Neuronal stem cell (in vitro differentiated cells): ENCODE measurements around the gene DHRS7B.

Experiments used
- DNase-seq: peaks from one replicate; pipeline ENCODE4 v3.0.0-alpha.2; 2013; ENCODE audit warnings: low spot score
- H2AFZ ChIP-seq: one replicate; pipeline ENCODE4 v1.6.1; 2013; ENCODE audit warnings: mild to moderate bottlenecking, low read length, inconsistent platforms
- H2AK5ac ChIP-seq: 2 replicates; pipeline ENCODE4 v1.6.1; 2013; ENCODE audit warnings: low read depth, mild to moderate bottlenecking, inconsistent platforms, low read length, moderate library complexity, mixed read lengths
- H2BK120ac ChIP-seq: 2 replicates; pipeline ENCODE4 v1.6.1; 2013; ENCODE audit warnings: low read depth, mild to moderate bottlenecking, inconsistent platforms, low read length, moderate library complexity, mixed read lengths
- H2BK12ac ChIP-seq: one replicate; pipeline ENCODE4 v1.6.1; 2013; ENCODE audit warnings: low read length, inconsistent platforms
- H2BK15ac ChIP-seq: 2 replicates; pipeline ENCODE4 v1.6.1; 2013; ENCODE audit warnings: mild to moderate bottlenecking, low read length, inconsistent platforms, mixed read lengths
- H2BK5ac ChIP-seq: one replicate; pipeline ENCODE4 v1.6.1; 2013; ENCODE audit warnings: inconsistent platforms, mild to moderate bottlenecking, low read length, moderate library complexity
- H3K14ac ChIP-seq: one replicate; pipeline ENCODE4 v1.6.1; 2013; ENCODE audit warnings: low read length, inconsistent platforms
- H3K18ac ChIP-seq: 2 replicates; pipeline ENCODE4 v1.6.1; 2013; ENCODE audit warnings: low read length, inconsistent platforms
- H3K23ac ChIP-seq: 2 replicates; pipeline ENCODE4 v1.6.1; 2013; ENCODE audit warnings: low read depth, mild to moderate bottlenecking, mixed read lengths, low read length, inconsistent platforms; ENCODE audit not compliant: poor library complexity
- H3K27ac ChIP-seq: replicated peaks from 3 replicates; pipeline ENCODE4 v1.5.1; 2013; ENCODE audit warnings: low read length, inconsistent platforms
- H3K27me3 ChIP-seq, 3 experiments: 2 replicates each; pipeline ENCODE4 v1.6.1; 2013; ENCODE audit warnings: low read length in 3 of 3, mild to moderate bottlenecking in 2 of 3, inconsistent platforms in 1 of 3, low read depth in 1 of 3, mixed read lengths in 1 of 3, moderate library complexity in 1 of 3; ENCODE audit not compliant: control insufficient read depth in 3 of 3, insufficient read depth in 3 of 3
- H3K36me3 ChIP-seq, 2 donors: replicated peaks in 1 of 2; 2 replicates each; pipeline ENCODE4 v1.6.1; 2013; ENCODE audit warnings: low read length in 2 of 2; ENCODE audit not compliant: control insufficient read depth in 2 of 2, insufficient read depth in 2 of 2
- H3K4ac ChIP-seq: 2 replicates; pipeline ENCODE4 v1.6.1; 2013; ENCODE audit warnings: inconsistent platforms, mild to moderate bottlenecking, low read length, moderate library complexity
- H3K4me1 ChIP-seq, 2 donors: 1 replicate in 1 of 2; 2 replicates in 1 of 2; pipeline ENCODE4 v1.6.1; 2013; ENCODE audit warnings: low read length in 2 of 2, low read depth in 1 of 2; ENCODE audit not compliant: control insufficient read depth in 2 of 2, insufficient read depth in 1 of 2
- H3K4me2 ChIP-seq: one replicate; pipeline ENCODE4 v1.6.1; 2013; ENCODE audit warnings: mild to moderate bottlenecking, low read length, inconsistent platforms; ENCODE audit not compliant: insufficient read depth, poor library complexity, severe bottlenecking
- H3K4me3 ChIP-seq, 2 donors: 2 replicates each; pipeline ENCODE4 v1.5.1; 2013; ENCODE audit warnings: low read length in 2 of 2, mild to moderate bottlenecking in 2 of 2, inconsistent platforms in 1 of 2, moderate library complexity in 1 of 2
- H3K79me1 ChIP-seq: one replicate; pipeline ENCODE4 v1.6.1; 2013; ENCODE audit warnings: low read depth, mild to moderate bottlenecking, inconsistent platforms, low read length, moderate library complexity
- H3K9ac ChIP-seq: one replicate; pipeline ENCODE4 v1.6.1; 2013; ENCODE audit warnings: mild to moderate bottlenecking, low read depth, low read length, inconsistent platforms; ENCODE audit not compliant: poor library complexity
- H3K9me3 ChIP-seq, 2 donors: replicated peaks in 1 of 2; 2 replicates each; pipeline versions ENCODE3 to v1.6.1; 2013; ENCODE audit warnings: low read length in 2 of 2, mild to moderate bottlenecking in 2 of 2, inconsistent platforms in 1 of 2, low read depth in 1 of 2, mixed read lengths in 1 of 2, moderate library complexity in 1 of 2; ENCODE audit not compliant: control insufficient read depth in 2 of 2, insufficient read depth in 1 of 2
- H4K8ac ChIP-seq: one replicate; pipeline ENCODE4 v1.6.1; 2013; ENCODE audit warnings: low read depth, mild to moderate bottlenecking, inconsistent platforms, low read length, moderate library complexity
- H4K91ac ChIP-seq: one replicate; pipeline ENCODE4 v1.6.1; 2013; ENCODE audit warnings: low read length, low read depth, mild to moderate bottlenecking, inconsistent platforms; ENCODE audit not compliant: poor library complexity
- WGBS, 2 donors: extraction: QIAGEN DNeasy Blood & Tissue Kit; methylation state at CpG; one replicate each; pipeline ENCODE4 v1.1.7; 2013; ENCODE audit warnings: missing lambda C conversion rate in 2 of 2, mixed read lengths in 1 of 2; ENCODE audit not compliant: insufficient read length in 2 of 2, insufficient replicate concordance in 1 of 2; ENCODE audit errors: extremely low coverage in 2 of 2; 5-methylcytosine and 5-hydroxymethylcytosine counted together

Gene DHRS7B

GRCh38 chr17:21184570-21184969 is 57.8 kb downstream of the DHRS7B start:
- Histone ChIP-seq H4K91ac (no peak overlapping the region), H2BK12ac (no peak overlapping the region), H3K27ac (no peak overlapping the region), H3K9me3 (no peaks in the 10 kb centered on the region), H3K4me3 (no peak overlapping the region), H3K9ac (no peak overlapping the region), H2BK120ac (no peak overlapping the region), H3K18ac (no peak overlapping the region), H3K4me2 (no peak overlapping the region), H2AK5ac (no peak overlapping the region), H3K36me3 (peaks cover 9 to 59% of the 10 kb centered on the region in 2 donors), H2BK5ac (no peak overlapping the region), H3K14ac (no peak overlapping the region), H3K79me1 (no peaks in the 10 kb centered on the region), H3K23ac (no peak overlapping the region), H2BK15ac (no peak overlapping the region), H3K4ac (no peak overlapping the region), H3K4me1 (peaks cover 0 to 2% of the 10 kb centered on the region in 2 donors), H4K8ac (no peak overlapping the region), H2AFZ (no peak overlapping the region), H3K27me3 (no peaks in the 10 kb centered on the region)
- no peak for DNase-seq
- no CpG with 5 or more reads among the region's 3 CpGs for WGBS, 2 donors

GRCh38 chr17:21185061-21185460 is 58.3 kb downstream of the DHRS7B start:
- H3K4me3 ChIP-seq = no peak overlapping the region
- H2BK120ac ChIP-seq = no peak overlapping the region
- no peak overlapping the region for H2AK5ac ChIP-seq
- no CpG with 5 or more reads among the region's 1 CpG for WGBS, 2 donors
- H3K4me1 ChIP-seq = peaks cover 0 to 2% of the 10 kb centered on the region in 2 donors
- H3K79me1 ChIP-seq = no peaks in the 10 kb centered on the region
- H3K9me3 ChIP-seq = no peaks in the 10 kb centered on the region
- H2BK15ac ChIP-seq = no peak overlapping the region
- DNase-seq = no peak
- peaks cover 9 to 56% of the 10 kb centered on the region in 2 donors for H3K36me3 ChIP-seq
- no peak overlapping the region for H4K8ac ChIP-seq
- H3K23ac ChIP-seq = no peak overlapping the region
- no peak overlapping the region for H3K18ac ChIP-seq
- H3K4me2 ChIP-seq = no peak overlapping the region
- no peak overlapping the region for H3K27ac ChIP-seq
- H3K14ac ChIP-seq = no peak overlapping the region
- no peaks in the 10 kb centered on the region for H3K27me3 ChIP-seq
- no peak overlapping the region for H3K4ac ChIP-seq
- H3K9ac ChIP-seq = no peak overlapping the region
- H2BK12ac ChIP-seq = no peak overlapping the region
- H2AFZ ChIP-seq = no peak overlapping the region
- H2BK5ac ChIP-seq = no peak overlapping the region
- no peak overlapping the region for H4K91ac ChIP-seq

- no peak for DNase-seq
- Histone ChIP-seq H3K36me3 (peaks cover 9 to 64% of the 10 kb centered on the region in 2 donors), H3K27me3 (no peaks in the 10 kb centered on the region), H3K23ac (no peak overlapping the region), H3K18ac (no peak overlapping the region), H3K4me1 (peaks cover 0 to 2% of the 10 kb centered on the region in 2 donors), H3K14ac (no peak overlapping the region), H3K9me3 (no peaks in the 10 kb centered on the region), H3K4me3 (no peak overlapping the region), H3K4me2 (no peak overlapping the region), H3K9ac (peak overlapping the region; percentile 33), H2BK120ac (no peak overlapping the region), H2BK5ac (no peak overlapping the region), H2AFZ (no peak overlapping the region), H3K4ac (no peak overlapping the region), H2BK15ac (no peak overlapping the region), H4K8ac (no peak overlapping the region), H2AK5ac (no peak overlapping the region), H3K27ac (no peak overlapping the region), H4K91ac (no peak overlapping the region), H2BK12ac (no peak overlapping the region), H3K79me1 (no peaks in the 10 kb centered on the region)
- no CpG with 5 or more reads among the region's 6 CpGs for WGBS, 2 donors
Measured at GRCh38 chr17:21186399-21187187, 59.8 kb downstream of the DHRS7B start.

GRCh38 chr17:21189361-21189760 is 62.6 kb downstream of the DHRS7B start:
- Histone ChIP-seq H3K4me1 (no peaks in the 10 kb centered on the region), H3K36me3 (peaks cover 12 to 64% of the 10 kb centered on the region in 2 donors), H3K4ac (no peak overlapping the region), H3K27ac (no peak overlapping the region), H2AK5ac (no peak overlapping the region), H2BK12ac (no peak overlapping the region), H2AFZ (no peak overlapping the region), H3K79me1 (no peaks in the 10 kb centered on the region), H3K18ac (no peak overlapping the region), H3K14ac (peak overlapping the region; percentile 39), H2BK120ac (no peak overlapping the region), H3K9ac (no peak overlapping the region), H4K91ac (no peak overlapping the region), H3K9me3 (no peaks in the 10 kb centered on the region), H2BK15ac (no peak overlapping the region), H3K4me2 (no peak overlapping the region), H2BK5ac (no peak overlapping the region), H3K4me3 (no peak overlapping the region), H3K27me3 (no peaks in the 10 kb centered on the region), H4K8ac (peak overlapping the region; percentile 49), H3K23ac (peak overlapping the region; percentile 66)
- WGBS, 2 donors = no CpG with 5 or more reads among the region's 4 CpGs
- no peak for DNase-seq
